GM23338 (cell line): ENCODE data around the gene ADGRD1.

Experiments
- CREB1 ChIP-seq: fragments of 250-450 bp; sonication (Bioruptor Pico); IDR thresholded peaks from 2 replicates; pipeline ENCODE4 v1.5.0; 2020; ENCODE audit warnings: low read depth, mild to moderate bottlenecking, moderate library complexity
- EZH2 ChIP-seq: fragments of 200-600 bp; sonication (generic); IDR thresholded peaks from one replicate; pipeline ENCODE4 v1.8.0; 2017; ENCODE audit warnings: antibody characterized with exemption, mild to moderate bottlenecking, low read depth; ENCODE audit not compliant: unreplicated experiment
- EZH2phosphoT487 ChIP-seq: fragments of 200-600 bp; sonication (generic); IDR thresholded peaks from one replicate; pipeline ENCODE4 v1.8.1; 2018; ENCODE audit warnings: antibody characterized with exemption; ENCODE audit not compliant: unreplicated experiment
- JUNB ChIP-seq: IDR thresholded peaks from one replicate; pipeline ENCODE4 v1.6.1; 2016; ENCODE audit warnings: antibody characterized with exemption; ENCODE audit not compliant: unreplicated experiment
- NANOG ChIP-seq: IDR thresholded peaks from 2 replicates; pipeline ENCODE4 v1.6.1; 2016; ENCODE audit warnings: antibody characterized with exemption, borderline replicate concordance
- POLR2AphosphoS5 ChIP-seq: IDR thresholded peaks from 2 replicates; pipeline ENCODE4 v1.6.1; 2016; ENCODE audit warnings: antibody characterized with exemption, low read depth
- STAT1 ChIP-seq: IDR thresholded peaks from one replicate; pipeline ENCODE4 v1.6.1; 2016; ENCODE audit warnings: antibody characterized with exemption; ENCODE audit not compliant: unreplicated experiment
- ZNF114 ChIP-seq: fragments of 250-450 bp; sonication (Bioruptor Pico); IDR thresholded peaks from 2 replicates; pipeline ENCODE4 v1.5.0; 2020; ENCODE audit warnings: mild to moderate bottlenecking, moderate library complexity
- ZNF331 ChIP-seq: fragments of 250-450 bp; sonication (Bioruptor Pico); IDR thresholded peaks from 2 replicates; pipeline ENCODE4 v1.5.0; 2020; ENCODE audit warnings: low read depth, mild to moderate bottlenecking, moderate library complexity
- TF ChIP-seq, protein P1 (sequence below), 2 experiments: fragments of 200-600 bp in 1 of 2; sonication (generic) in 1 of 2; conservative IDR thresholded peaks; 2 replicates each; pipeline versions ENCODE4 v1.5.1 to v1.6.1; 2016 to 2017; ENCODE audit warnings: antibody characterized with exemption in 2 of 2, low read depth in 2 of 2, mild to moderate bottlenecking in 2 of 2, moderate library complexity in 1 of 2
- TF ChIP-seq, protein P2 (sequence below): IDR thresholded peaks from one replicate; pipeline ENCODE4 v1.6.1; 2018; ENCODE audit warnings: antibody characterized with exemption; ENCODE audit not compliant: unreplicated experiment
- TF ChIP-seq, protein P3 (sequence below): fragments of 250-450 bp; sonication (Bioruptor Pico); IDR thresholded peaks from 2 replicates; pipeline ENCODE4 v1.5.0; 2020; ENCODE audit warnings: mild to moderate bottlenecking, moderate library complexity
- TF ChIP-seq, protein P4 (sequence below): IDR thresholded peaks from 2 replicates; pipeline ENCODE4 v1.6.1; 2016; ENCODE audit warnings: antibody characterized with exemption

DNA sequence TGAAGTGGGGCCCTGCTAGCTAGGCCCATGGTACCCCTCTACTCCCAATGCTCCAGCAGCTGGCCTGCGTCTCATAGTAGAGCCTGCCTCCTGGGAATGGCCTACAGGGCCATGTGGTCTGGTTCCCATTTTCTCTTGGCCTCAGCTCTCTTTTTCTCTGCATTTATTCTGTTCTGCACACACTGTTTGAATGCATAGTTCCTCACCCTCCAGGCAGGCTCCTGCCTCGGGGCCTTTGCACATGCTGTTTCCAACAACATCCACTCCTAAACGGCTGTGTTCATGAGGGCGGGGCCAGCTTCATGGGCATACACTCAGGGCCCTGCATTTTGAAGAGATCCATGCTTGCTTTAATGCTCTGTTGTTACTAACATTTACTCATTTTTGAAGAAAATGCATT, 204.0 kb downstream of the ADGRD1 start:
- TF ChIP-seq, protein P1, sequence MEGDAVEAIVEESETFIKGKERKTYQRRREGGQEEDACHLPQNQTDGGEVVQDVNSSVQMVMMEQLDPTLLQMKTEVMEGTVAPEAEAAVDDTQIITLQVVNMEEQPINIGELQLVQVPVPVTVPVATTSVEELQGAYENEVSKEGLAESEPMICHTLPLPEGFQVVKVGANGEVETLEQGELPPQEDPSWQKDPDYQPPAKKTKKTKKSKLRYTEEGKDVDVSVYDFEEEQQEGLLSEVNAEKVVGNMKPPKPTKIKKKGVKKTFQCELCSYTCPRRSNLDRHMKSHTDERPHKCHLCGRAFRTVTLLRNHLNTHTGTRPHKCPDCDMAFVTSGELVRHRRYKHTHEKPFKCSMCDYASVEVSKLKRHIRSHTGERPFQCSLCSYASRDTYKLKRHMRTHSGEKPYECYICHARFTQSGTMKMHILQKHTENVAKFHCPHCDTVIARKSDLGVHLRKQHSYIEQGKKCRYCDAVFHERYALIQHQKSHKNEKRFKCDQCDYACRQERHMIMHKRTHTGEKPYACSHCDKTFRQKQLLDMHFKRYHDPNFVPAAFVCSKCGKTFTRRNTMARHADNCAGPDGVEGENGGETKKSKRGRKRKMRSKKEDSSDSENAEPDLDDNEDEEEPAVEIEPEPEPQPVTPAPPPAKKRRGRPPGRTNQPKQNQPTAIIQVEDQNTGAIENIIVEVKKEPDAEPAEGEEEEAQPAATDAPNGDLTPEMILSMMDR (conservative IDR thresholded peaks at IDR 0.05; ENCODE audit: low read depth in 2 of 2) = no peak
- TF ChIP-seq EZH2 = no peak
- TF ChIP-seq, protein P2, sequence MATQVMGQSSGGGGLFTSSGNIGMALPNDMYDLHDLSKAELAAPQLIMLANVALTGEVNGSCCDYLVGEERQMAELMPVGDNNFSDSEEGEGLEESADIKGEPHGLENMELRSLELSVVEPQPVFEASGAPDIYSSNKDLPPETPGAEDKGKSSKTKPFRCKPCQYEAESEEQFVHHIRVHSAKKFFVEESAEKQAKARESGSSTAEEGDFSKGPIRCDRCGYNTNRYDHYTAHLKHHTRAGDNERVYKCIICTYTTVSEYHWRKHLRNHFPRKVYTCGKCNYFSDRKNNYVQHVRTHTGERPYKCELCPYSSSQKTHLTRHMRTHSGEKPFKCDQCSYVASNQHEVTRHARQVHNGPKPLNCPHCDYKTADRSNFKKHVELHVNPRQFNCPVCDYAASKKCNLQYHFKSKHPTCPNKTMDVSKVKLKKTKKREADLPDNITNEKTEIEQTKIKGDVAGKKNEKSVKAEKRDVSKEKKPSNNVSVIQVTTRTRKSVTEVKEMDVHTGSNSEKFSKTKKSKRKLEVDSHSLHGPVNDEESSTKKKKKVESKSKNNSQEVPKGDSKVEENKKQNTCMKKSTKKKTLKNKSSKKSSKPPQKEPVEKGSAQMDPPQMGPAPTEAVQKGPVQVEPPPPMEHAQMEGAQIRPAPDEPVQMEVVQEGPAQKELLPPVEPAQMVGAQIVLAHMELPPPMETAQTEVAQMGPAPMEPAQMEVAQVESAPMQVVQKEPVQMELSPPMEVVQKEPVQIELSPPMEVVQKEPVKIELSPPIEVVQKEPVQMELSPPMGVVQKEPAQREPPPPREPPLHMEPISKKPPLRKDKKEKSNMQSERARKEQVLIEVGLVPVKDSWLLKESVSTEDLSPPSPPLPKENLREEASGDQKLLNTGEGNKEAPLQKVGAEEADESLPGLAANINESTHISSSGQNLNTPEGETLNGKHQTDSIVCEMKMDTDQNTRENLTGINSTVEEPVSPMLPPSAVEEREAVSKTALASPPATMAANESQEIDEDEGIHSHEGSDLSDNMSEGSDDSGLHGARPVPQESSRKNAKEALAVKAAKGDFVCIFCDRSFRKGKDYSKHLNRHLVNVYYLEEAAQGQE = no peak
- TF ChIP-seq NANOG = no peak
- TF ChIP-seq JUNB = no peak
- no peak for TF ChIP-seq CREB1 (CRISPR knock-in tag)
- TF ChIP-seq POLR2AphosphoS5 = no peak
- TF ChIP-seq EZH2phosphoT487 = no peak
- no peak for TF ChIP-seq ZNF331 (CRISPR knock-in tag)
- TF ChIP-seq STAT1 = no peak
- TF ChIP-seq, protein P3, sequence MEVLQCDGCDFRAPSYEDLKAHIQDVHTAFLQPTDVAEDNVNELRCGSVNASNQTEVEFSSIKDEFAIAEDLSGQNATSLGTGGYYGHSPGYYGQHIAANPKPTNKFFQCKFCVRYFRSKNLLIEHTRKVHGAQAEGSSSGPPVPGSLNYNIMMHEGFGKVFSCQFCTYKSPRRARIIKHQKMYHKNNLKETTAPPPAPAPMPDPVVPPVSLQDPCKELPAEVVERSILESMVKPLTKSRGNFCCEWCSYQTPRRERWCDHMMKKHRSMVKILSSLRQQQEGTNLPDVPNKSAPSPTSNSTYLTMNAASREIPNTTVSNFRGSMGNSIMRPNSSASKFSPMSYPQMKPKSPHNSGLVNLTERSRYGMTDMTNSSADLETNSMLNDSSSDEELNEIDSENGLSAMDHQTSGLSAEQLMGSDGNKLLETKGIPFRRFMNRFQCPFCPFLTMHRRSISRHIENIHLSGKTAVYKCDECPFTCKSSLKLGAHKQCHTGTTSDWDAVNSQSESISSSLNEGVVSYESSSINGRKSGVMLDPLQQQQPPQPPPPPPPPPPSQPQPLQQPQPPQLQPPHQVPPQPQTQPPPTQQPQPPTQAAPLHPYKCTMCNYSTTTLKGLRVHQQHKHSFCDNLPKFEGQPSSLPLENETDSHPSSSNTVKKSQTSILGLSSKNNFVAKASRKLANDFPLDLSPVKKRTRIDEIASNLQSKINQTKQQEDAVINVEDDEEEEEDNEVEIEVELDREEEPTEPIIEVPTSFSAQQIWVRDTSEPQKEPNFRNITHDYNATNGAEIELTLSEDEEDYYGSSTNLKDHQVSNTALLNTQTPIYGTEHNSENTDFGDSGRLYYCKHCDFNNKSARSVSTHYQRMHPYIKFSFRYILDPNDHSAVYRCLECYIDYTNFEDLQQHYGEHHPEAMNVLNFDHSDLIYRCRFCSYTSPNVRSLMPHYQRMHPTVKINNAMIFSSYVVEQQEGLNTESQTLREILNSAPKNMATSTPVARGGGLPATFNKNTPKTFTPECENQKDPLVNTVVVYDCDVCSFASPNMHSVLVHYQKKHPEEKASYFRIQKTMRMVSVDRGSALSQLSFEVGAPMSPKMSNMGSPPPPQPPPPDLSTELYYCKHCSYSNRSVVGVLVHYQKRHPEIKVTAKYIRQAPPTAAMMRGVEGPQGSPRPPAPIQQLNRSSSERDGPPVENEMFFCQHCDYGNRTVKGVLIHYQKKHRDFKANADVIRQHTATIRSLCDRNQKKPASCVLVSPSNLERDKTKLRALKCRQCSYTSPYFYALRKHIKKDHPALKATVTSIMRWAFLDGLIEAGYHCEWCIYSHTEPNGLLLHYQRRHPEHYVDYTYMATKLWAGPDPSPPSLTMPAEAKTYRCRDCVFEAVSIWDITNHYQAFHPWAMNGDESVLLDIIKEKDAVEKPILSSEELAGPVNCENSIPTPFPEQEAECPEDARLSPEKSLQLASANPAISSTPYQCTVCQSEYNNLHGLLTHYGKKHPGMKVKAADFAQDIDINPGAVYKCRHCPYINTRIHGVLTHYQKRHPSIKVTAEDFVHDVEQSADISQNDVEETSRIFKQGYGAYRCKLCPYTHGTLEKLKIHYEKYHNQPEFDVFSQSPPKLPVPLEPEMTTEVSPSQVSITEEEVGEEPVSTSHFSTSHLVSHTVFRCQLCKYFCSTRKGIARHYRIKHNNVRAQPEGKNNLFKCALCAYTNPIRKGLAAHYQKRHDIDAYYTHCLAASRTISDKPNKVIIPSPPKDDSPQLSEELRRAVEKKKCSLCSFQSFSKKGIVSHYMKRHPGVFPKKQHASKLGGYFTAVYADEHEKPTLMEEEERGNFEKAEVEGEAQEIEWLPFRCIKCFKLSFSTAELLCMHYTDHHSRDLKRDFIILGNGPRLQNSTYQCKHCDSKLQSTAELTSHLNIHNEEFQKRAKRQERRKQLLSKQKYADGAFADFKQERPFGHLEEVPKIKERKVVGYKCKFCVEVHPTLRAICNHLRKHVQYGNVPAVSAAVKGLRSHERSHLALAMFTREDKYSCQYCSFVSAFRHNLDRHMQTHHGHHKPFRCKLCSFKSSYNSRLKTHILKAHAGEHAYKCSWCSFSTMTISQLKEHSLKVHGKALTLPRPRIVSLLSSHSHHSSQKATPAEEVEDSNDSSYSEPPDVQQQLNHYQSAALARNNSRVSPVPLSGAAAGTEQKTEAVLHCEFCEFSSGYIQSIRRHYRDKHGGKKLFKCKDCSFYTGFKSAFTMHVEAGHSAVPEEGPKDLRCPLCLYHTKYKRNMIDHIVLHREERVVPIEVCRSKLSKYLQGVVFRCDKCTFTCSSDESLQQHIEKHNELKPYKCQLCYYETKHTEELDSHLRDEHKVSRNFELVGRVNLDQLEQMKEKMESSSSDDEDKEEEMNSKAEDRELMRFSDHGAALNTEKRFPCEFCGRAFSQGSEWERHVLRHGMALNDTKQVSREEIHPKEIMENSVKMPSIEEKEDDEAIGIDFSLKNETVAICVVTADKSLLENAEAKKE (CRISPR knock-in tag) = no peak
- TF ChIP-seq, protein P4, sequence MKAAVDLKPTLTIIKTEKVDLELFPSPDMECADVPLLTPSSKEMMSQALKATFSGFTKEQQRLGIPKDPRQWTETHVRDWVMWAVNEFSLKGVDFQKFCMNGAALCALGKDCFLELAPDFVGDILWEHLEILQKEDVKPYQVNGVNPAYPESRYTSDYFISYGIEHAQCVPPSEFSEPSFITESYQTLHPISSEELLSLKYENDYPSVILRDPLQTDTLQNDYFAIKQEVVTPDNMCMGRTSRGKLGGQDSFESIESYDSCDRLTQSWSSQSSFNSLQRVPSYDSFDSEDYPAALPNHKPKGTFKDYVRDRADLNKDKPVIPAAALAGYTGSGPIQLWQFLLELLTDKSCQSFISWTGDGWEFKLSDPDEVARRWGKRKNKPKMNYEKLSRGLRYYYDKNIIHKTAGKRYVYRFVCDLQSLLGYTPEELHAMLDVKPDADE = no peak
- no peak for TF ChIP-seq ZNF114
